GM18526 (cell line): Measurements from ENCODE around the gene SLC6A7.

Experiments used
- POLR2A ChIP-seq: IDR thresholded peaks from 3 replicates; pipeline ENCODE4 v1.6.1; 2011; ENCODE audit not compliant: insufficient read length; ENCODE audit errors: extremely low read depth

Gene SLC6A7

DNA sequence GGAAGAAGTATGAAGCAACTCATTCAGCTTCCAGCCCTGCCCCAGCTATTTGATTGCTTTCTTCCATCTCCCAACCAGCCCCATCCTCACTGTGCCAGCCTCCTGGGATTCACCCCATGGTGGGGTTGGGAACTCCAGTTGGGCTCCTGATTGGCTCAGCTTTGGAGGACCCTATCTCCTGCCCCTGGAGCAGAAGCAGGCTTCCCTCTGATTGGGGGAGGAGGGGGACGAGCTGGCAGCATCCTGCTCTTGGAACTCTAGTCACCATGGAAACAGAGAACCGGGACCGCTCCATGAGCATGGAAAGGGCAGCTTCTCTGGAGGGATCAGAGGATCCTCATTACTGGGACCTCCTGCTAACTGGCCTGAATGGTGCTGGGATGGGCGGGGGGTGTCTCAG is 2.6 kb downstream of the SLC6A7 start:
- TF ChIP-seq POLR2A = no peak

DNA sequence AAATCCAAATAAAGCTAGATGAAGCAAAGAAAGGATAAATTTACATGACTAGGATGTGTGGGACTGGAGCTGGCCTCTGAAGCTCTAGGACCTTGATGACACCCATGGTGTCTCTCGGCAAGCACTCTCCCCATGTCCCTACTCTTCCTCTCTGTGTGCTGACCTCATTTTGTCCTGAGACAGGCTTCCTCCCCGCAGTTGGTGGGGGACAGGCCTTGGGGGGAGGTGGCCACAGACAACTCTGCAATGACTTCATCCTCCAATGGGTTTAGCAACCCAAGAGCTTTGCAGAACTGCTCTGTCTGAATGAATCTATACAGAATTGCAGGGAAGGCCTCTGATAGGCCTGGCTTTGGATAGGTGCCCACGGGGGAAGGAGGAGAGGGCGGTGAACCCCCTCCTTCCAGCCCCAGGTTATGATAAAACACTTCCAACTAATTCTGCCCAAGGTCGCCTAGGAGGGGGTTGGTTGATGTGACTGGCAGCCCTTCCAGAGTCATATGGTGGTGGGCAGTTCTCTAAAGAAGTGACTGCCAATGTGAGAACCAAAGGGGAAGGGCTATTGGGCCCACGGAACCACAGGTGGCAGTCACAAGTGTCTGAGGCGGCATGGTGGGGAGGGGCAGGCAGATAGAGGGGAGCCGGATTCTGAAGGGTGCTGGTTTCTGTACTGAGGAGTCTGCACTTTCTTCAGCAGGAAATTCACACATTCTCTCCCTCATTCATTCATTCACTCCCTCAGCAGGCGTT is 6.0 kb downstream of the SLC6A7 start:
- TF ChIP-seq POLR2A = no peak

DNA sequence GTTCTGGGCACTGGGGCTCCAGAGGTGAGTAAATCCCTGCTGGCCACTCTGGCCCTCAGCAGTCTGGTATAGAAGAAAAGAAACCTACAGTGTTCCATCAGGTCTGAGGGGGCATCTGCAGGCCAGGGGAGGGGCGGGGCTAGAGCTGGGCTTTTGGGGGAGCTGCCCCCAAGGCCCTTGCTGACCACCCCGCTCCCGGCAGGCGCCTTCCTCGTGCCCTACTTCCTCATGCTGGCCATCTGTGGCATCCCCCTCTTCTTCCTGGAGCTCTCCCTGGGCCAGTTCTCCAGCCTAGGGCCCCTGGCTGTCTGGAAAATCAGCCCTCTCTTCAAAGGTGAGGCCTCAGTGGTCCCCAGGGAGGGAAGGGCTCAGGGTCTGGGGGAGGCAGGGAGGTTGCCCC is 6.7 kb downstream of the SLC6A7 start:
- no peak for TF ChIP-seq POLR2A

DNA sequence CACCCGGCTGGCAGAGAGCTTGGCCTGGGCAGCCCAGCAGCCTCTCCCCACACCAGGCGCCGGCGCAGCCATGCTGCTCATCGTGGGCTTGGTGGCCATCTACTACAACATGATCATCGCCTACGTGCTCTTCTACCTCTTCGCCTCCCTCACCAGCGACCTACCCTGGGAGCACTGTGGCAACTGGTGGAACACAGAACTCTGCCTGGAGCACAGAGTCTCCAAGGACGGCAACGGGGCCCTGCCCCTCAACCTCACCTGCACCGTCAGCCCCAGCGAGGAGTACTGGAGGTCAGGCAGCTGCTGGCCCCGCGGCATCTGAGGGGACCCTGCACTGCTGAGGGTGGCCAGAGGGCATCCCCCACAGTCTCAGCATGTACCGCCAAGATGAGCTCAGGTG is 7.1 kb downstream of the SLC6A7 start:
- no peak for TF ChIP-seq POLR2A

DNA sequence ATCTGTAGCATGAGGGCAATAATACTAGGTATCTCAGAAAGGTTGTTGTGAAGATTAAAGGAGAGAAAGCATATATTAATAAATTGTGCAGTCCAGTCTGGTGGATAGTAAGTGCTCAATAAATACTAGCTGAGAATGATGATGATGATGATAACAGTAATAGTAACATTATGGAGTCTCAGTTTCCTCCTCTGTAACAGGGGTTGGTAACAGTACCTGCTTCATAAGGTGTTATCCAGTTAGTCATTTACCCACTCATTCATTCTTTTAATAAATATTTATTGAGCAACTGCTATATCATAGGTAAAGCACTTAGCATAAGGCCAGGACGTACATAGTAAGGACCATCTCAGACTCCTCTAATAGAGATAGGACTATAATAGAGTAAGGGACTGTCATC is 7.6 kb downstream of the SLC6A7 start:
- no peak for TF ChIP-seq POLR2A

DNA sequence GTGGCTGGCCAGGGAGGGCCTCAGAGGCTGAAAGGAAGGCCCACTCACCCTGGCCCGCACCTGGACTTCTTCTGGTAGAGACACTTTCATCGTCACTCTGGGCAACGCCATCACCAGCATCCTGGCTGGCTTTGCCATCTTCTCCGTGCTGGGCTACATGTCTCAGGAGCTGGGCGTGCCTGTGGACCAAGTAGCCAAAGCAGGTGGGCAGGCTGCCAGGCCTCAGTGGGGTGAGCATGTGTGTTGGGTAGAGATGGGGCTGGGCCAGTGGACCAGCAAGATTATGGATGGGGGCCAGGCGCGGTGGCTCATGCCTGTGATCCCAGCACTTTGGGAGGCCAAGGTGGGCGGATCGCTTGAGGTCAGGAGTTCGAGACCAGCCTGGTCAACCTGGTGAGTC is 12.6 kb downstream of the SLC6A7 start:
- TF ChIP-seq POLR2A = no peak

DNA sequence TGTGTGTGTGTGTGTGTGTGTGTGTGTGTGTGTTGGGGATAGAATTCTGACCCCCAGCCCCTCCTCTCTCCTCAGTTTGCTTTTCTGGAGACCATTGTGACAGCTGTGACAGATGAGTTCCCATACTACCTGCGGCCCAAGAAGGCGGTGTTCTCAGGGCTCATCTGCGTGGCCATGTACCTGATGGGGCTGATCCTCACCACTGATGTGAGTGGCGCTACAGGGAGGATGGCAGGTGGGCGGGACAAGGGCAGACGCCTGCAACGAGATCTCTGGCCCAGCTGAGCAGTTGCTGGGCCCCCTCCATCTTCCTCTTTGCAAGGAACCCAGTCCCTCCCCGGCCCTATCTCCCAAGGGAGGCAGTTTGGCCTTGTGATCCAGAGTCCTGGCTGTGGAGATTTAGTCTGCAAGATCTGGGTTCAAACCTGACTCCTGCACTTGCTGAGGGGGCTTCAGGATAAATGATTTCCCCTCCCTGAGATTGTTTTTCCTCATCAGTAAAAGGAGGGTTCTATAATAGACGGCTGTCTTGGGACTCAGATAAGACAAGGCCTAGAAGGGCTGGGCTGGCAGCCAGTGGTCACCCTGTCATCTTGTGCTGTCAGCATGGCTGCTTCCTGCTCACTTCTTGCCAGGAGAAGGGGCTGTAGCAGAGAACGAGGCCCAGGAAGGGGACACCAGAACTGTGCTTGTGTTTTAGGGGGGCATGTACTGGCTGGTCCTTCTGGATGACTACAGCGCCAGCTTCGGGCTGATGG is 14.1 kb downstream of the SLC6A7 start:
- TF ChIP-seq POLR2A = no peak

DNA sequence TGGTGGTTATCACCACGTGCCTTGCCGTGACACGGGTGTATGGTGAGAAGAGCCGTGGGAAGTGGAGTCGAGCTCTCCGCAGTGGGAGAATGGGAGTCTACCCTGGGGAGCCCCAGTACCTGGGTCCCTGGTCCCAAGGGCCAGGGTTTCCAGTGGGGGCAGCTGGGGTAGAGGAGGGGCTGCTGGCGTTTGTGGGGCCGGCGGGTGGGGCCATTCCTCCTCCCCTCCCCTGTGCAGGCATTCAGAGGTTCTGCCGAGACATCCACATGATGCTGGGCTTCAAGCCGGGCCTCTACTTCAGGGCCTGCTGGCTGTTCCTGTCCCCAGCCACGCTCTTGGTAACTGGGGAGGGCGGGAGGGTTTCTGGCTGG is 14.7 kb downstream of the SLC6A7 start:
- no peak for TF ChIP-seq POLR2A

DNA sequence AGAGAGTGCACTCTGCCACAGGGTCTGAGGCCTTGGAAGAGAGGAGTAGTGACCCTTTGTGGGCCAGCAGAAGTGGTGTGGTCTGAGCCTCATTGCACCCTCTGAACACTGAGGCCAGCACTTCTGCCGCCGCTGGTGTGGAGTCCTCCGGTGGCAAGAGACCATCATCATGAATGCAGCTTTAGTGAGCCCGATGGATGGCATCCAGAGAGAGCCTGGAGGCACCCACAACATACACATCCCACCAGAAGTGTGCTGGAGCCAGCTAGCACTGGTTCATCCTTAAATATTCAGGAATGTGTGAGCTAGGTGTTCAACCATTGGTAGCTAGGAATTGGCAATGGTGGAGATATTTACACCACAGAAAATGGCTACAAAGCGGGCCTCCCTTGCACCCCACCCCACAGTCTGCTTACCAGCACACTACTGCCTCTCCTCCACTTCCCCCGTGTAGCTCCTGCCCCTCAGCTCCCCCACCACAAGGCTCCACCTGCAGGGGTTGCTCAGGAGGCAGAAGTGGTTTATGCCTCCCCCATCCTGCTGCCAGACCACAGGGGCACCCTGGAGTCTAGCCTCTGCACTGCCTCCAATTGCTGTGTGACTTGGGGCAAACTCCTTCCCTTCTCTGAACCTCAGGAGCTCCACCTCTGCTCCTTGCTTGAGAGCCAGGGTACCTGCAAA is 16.4 kb downstream of the SLC6A7 start:
- TF ChIP-seq POLR2A = no peak

DNA sequence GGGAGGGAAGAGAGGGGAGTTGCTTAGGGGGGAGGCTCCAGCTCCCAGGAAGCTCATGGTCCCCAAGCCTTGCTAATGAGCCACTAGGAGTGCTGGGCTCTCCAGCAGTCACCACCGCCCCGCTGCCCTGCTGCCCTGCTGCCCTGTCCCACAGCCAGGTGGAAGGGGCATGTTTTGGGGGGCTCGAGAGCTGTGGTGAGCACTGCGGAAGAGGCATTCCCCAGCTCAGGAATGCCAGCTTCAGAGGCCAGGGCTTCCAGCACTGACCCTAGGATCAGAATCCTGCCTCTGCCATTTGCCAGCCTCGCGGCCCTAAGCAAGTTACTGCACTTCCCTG is 16.9 kb downstream of the SLC6A7 start:
- TF ChIP-seq POLR2A = no peak

DNA sequence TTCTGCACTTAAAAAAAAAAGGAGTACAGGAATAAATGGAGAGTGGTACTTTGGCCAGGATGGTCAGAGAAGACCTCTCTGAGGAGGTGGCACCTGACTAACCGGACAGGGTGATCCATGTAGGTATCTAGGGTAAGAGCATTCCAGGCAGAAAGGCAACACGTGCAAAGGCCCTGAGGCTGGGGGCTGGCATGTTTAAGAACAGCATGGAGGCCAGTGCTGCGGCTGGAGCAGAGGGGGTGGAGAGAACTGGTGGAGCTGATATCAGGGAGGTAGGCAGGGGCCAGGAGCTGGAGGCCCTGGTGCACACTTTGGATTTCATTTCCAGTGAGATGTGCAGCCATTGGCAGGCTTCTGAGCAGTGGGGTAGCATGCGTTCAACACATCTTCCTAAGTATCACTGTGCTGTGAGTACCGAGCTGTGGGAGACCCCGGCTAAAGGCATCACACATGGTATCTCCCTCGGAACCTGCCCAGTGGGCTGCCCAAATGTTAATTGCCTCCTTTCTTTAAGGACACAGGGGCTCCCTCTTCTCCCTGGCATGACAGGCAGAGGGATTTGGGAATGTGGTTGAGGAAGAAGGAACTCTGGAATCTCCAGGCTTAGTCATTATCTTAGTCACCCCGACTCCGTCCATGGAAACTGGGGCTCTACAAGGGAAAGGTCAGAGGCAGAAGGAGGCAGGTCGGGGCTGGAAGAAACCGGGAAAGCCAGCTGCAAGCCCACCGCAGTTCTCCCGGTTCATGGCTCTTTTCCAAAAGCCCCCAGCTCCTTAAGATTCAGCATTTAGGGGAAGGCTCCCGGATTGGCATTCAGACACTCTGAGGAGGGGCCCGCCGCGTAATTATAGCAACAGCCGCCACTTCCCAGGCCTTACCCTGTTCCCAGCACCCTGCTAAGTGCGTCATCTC is 18.6 kb downstream of the SLC6A7 start:
- TF ChIP-seq POLR2A = no peak

DNA sequence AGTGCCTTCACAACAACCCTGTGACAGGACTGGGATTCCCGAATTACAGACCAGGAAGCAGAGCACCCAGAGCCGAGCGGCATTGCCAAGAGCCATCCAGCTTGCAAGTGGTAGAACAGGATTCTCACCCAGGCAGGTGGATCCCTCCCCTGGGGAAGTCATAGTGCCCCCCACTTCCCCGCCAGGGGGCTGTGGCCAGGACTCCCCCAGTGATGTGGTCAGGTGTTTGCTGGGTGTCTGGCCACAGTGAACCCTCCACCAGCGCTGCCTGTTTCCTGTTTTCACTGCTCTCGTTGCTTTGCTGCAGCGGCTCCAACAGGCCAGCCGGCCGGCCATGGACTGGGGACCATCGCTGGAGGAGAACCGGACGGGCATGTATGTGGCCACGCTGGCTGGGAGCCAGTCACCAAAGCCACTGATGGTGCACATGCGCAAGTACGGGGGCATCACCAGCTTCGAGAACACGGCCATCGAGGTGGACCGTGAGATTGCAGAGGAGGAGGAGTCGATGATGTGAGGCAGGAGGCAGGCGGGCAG is 19.3 kb downstream of the SLC6A7 start:
- TF ChIP-seq POLR2A = no peak

DNA sequence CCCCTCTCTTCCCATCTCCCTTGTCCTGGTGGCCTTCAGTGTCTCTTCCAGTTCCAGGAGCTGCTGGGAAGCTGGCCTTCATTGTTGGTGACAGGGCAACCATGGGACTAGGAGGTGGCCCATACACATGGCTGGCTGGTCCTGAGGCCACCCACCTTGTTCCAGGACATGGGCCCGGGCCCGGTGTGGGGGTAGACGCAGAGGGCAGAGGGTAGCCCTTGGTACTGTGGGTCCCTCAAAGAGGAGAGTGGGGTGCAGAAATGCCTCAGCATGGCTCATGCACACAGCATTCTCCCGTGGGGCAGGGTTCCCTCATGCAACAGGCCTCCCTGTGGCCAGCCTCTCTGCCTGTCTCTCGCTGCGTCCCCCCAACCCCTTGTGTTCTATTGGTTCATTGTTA is 20.8 kb downstream of the SLC6A7 start:
- TF ChIP-seq POLR2A = no peak

DNA sequence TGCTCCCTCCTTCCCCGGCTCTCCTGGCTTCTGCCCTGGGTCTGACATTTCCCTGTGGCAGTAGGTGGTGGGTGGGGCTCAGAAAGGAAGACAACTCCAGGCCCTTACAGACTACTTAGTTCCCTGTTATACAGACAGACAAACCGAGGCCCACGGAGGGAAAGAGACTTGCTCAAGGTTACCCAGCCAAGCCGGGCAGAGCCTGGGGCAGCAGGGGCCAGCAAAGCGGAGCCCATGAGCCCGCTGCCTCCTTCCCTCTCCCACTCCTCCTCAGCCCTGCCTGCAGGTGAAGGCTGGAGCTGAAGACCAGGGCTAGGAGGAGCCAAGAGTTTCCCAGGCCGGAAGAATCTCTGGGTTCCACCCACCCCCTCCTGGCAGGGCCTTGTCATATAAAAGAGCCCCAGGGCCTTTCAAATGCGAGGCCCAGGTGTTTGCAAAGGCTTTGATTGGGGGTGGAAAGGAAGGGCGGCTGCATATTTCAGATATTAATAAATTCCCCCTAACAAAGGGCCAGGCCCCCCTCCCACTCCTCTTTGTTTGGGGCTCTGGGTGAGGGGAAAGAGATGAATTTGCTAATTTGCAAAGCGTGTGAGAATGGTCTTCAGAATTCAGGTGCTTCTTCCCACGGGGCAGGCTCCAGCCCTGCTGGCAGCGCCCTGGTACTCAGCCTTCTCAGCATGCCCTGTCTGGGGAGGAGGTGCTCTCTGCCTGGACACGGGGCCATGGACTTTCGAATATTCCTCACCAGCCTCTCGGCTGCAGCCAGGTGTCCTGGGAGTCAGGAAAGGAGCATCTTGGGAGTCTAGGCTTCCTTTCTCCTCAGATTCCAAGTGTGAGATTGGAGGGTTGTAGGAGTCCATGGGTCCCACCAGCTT is 21.5 kb downstream of the SLC6A7 start:
- TF ChIP-seq POLR2A = no peak
